Heart right ventricle (tissue), 16 donors: ENCODE results near the gene FAM217B. TPM values are rescaled to one million over a fixed set of nuclear protein-coding genes. Genes with fewer than 3 reads are reported as not detected.
A peak's percentile ranks its signal among the peaks of the same experiment; 100 is the strongest.

Experiments used
- ATAC-seq, 8 donors: fragments of 200-7000 bp; cut with Tn5 transposase; one replicate each; pipeline ENCODE4 v1.9.1; 2020; ENCODE audit warnings: mild to moderate bottlenecking in 8 of 8, moderate library complexity in 8 of 8, moderate number of reproducible peaks in 1 of 8
- DNase-seq, 2 donors: peaks; one replicate each; pipeline ENCODE4 v3.0.0-alpha.2; 2020
- H3K27ac ChIP-seq, 10 donors: fragments of 200-600 bp; sonication (generic) in 2 of 10; one replicate each; pipeline versions ENCODE4 v1.5.0 to v1.8.0; 2020 to 2022; ENCODE audit warnings: mild to moderate bottlenecking in 3 of 10
- H3K27me3 ChIP-seq, 7 donors: fragments of 200-600 bp; one replicate each; pipeline ENCODE4 v1.8.0; 2021 to 2022; ENCODE audit warnings: mild to moderate bottlenecking in 2 of 7
- H3K36me3 ChIP-seq, 9 donors: fragments of 200-600 bp; sonication (generic) in 1 of 9; one replicate each; pipeline versions ENCODE4 v1.5.0 to v1.8.0; 2020 to 2022; ENCODE audit warnings: mild to moderate bottlenecking in 2 of 9
- H3K4me1 ChIP-seq, 9 donors: fragments of 200-600 bp; sonication (generic) in 1 of 9; one replicate each; pipeline versions ENCODE4 v1.5.0 to v1.8.0; 2020 to 2022; ENCODE audit warnings: mild to moderate bottlenecking in 4 of 9
- H3K4me3 ChIP-seq, 10 donors: fragments of 200-600 bp; sonication (generic) in 2 of 10; one replicate each; pipeline versions ENCODE4 v1.5.0 to v1.8.0; 2020 to 2022; ENCODE audit warnings: mild to moderate bottlenecking in 7 of 10, moderate library complexity in 2 of 10
- H3K9me3 ChIP-seq, 11 donors: fragments of 200-600 bp in 10 of 11; sonication (generic) in 2 of 11; one replicate each; pipeline versions ENCODE4 v1.5.0 to v1.8.0; 2013 to 2022; ENCODE audit warnings: mild to moderate bottlenecking in 2 of 11, control low read depth in 1 of 11, moderate library complexity in 1 of 11
- WGBS, 2 donors: extraction: QIAGEN DNeasy Blood & Tissue Kit; methylation state at CpG; one replicate each; pipeline ENCODE4 v1.1.7; 2013; ENCODE audit warnings: inconsistent platforms in 1 of 2; 5-methylcytosine and 5-hydroxymethylcytosine counted together
- intact Hi-C, 10 donors: fragments of 100-400 bp; cut with DNase I; formaldehyde crosslinking; loops; one replicate each; pipeline versions ENCODE4 v1.11.1 to v1.14.2; 2022
- polyA plus RNA-seq, 2 donors: library from polyadenylated mRNA; stranded (reverse); fragments of 200-250 nt; gene quantifications; one replicate each; pipeline ENCODE4 v1.2.3, GENCODE V29; 2013
- total RNA-seq, 10 donors: library from RNA; stranded (reverse); fragmentation: NEBNext Ultra II Directional in 3 of 10; extraction: Animal tissue kit (Norgen Biotek cat#: 25700) in 3 of 10; gene quantifications; one replicate each; pipeline versions ENCODE4 v1.2.1 to v1.2.4, GENCODE V29; 2021 to 2023
- TF ChIP-seq, protein P1 (sequence below), 9 donors: fragments of 200-600 bp; sonication (generic) in 2 of 9; IDR thresholded peaks; one replicate each; pipeline versions ENCODE4 v1.5.0 to v1.8.0; 2021 to 2022; ENCODE audit warnings: antibody characterized with exemption in 9 of 9, mild to moderate bottlenecking in 5 of 9, moderate library complexity in 1 of 9
- donor health status: Arrhythmogenic right ventricular cardiomyopathy.
- donor health status: ischemic (EF 13 %, LVEDD 7.1; RV severe dilation, severe dysfunction).
- donor health status: healthy with polysubstance abuse.
- donor health status: DM: no; HTN: yes; CAD: no.
- donor health status: DM: no; HTN: no; CAD: no.
- donor health status: ischemic (EF 25% LVEDD 6.9; RV normal size, moderate dysfunction).
- donor health status: ischemic (EF 25% LVEDD 5.7; RV mildly dilated, moderate dysfunction).
- donor health status: healthy.
- donor health status: DM: yes; HTN: yes; CAD: no.
- donor health status: Ischemic cardiomyopathy.
- donor health status: ischemic (EF 35%, LVEDD 5.7; RV mildly dilated, moderate dysfunction).
- donor health status: nonischemic (EF 11% LVEDD 7.7; RV severe dilation, severe dysfunction).
- donor health status: DM: yes; HTN: yes; CAD: no.
- donor health status: PGD.
- donor health status: ischemic (EF 29% LVEDD 5.4; RV normal size, mild dysfunction).
- donor health status: nonischemic (EF 23%, LVEDD 6.1; RV moderate dilation, normal function).

FAM217B gene
- total and polyA plus RNA-seq, 12 donors = 2.4 to 38.3 (median 27.2) TPM

DNA sequence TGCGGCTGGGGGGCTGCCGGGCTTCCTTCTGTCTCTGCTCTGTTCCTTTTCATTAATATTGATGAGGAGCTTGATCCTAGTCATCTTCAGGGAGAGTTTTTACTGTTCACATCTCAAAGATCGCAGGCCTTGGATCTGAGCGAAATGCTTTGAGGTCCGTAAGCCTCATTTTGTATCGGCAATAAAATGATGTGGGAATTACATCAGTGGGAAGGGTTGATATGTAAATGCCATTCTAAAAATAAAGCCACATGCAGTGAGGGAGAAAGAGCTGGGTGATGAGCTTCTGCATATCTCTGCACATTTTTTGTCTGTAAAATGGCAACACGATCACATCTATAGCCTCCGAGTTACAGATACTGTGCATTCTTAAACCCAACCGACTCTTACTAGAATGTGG is 42.9 kb downstream of the FAM217B start:
- TF ChIP-seq, protein P1, sequence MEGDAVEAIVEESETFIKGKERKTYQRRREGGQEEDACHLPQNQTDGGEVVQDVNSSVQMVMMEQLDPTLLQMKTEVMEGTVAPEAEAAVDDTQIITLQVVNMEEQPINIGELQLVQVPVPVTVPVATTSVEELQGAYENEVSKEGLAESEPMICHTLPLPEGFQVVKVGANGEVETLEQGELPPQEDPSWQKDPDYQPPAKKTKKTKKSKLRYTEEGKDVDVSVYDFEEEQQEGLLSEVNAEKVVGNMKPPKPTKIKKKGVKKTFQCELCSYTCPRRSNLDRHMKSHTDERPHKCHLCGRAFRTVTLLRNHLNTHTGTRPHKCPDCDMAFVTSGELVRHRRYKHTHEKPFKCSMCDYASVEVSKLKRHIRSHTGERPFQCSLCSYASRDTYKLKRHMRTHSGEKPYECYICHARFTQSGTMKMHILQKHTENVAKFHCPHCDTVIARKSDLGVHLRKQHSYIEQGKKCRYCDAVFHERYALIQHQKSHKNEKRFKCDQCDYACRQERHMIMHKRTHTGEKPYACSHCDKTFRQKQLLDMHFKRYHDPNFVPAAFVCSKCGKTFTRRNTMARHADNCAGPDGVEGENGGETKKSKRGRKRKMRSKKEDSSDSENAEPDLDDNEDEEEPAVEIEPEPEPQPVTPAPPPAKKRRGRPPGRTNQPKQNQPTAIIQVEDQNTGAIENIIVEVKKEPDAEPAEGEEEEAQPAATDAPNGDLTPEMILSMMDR (IDR thresholded peaks at IDR 0.05) = no peak
- peaks cover 0 to 8% (median 0%) of the 10 kb centered on the region in 11 donors for H3K9me3 ChIP-seq
- H3K36me3 ChIP-seq = no peaks in the 10 kb centered on the region
- DNase-seq (no peak), ATAC-seq (no peak)
- WGBS, 2 donors = 79 to 80% methylated on average over 9 of the region's 9 CpGs
- no peaks in the 10 kb centered on the region for H3K27me3 ChIP-seq
- intact Hi-C loops = loop anchor here in 1 of 10 donors (10.0 kb wide), 1 partner anchor 72 kb away; no protein-coding TSS in a partner anchor
- H3K4me1 ChIP-seq = peaks cover 0 to 18% (median 0%) of the 10 kb centered on the region in 9 donors
- no peak overlapping the region for H3K27ac ChIP-seq
- H3K4me3 ChIP-seq = no peak overlapping the region

DNA sequence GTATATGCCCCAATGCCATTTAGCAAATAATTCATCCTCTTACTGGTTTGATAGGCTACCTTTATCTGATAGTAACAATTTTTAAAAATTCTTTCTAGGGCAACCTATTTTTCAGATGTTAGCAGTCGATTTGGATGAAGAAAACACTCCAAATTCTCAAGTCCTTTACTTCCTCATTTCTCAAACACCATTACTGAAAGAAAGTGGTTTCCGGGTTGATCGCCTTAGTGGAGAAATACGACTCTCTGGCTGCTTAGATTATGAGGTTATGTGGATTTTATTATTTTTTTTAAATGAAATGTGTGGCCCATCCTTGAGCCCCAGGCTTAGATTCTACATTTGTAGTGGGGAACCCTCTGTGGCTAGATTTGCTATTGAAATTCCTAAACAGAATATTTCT is 44.4 kb downstream of the FAM217B start:
- TF ChIP-seq, protein P1 (IDR thresholded peaks at IDR 0.05) = no peak
- H3K27ac ChIP-seq = peak overlapping the region in 1 of 10 donors; percentile 59
- ATAC-seq = no peak
- no peak overlapping the region for H3K4me3 ChIP-seq
- no peaks in the 10 kb centered on the region for H3K36me3 ChIP-seq
- H3K9me3 ChIP-seq = peaks cover 0 to 8% (median 0%) of the 10 kb centered on the region in 11 donors
- H3K4me1 ChIP-seq = peaks cover 0 to 24% (median 0%) of the 10 kb centered on the region in 9 donors
- intact Hi-C loops = loop anchor here in 1 of 10 donors (10.0 kb wide), 1 partner anchor 70 kb away; no protein-coding TSS in a partner anchor
- no peaks in the 10 kb centered on the region for H3K27me3 ChIP-seq
- no peak for DNase-seq
- WGBS, 2 donors = 80 to 87% methylated on average over 4 of the region's 4 CpGs

DNA sequence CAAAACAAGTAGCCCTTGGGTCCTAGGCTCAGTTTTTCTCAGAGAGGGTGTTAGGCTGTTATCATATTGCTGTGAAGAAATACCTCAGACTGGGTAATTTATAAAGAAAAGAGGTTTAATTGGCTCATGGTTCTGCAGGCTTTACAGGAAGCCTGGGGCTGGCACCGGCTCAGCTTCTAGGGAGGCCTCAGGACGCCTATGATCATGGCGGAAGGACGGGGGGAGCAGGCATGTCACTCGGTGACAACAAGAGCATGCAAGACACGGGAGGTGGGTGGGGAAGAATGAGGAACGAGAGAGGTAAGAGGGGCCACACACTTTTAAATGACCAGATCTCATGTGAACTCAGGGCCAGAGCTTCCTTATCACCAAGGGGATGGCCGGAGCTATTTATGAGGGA is 45.0 kb downstream of the FAM217B start:
- no peak for DNase-seq
- intact Hi-C loops = loop anchor here in 1 of 10 donors (10.0 kb wide), 1 partner anchor 70 kb away; no protein-coding TSS in a partner anchor
- no peaks in the 10 kb centered on the region for H3K36me3 ChIP-seq
- no peak overlapping the region for H3K4me3 ChIP-seq
- no peaks in the 10 kb centered on the region for H3K27me3 ChIP-seq
- H3K27ac ChIP-seq = peak overlapping the region in 1 of 10 donors; percentile 59
- 82 to 83% methylated on average over 8 of the region's 8 CpGs for WGBS, 2 donors
- H3K4me1 ChIP-seq = peaks cover 0 to 24% (median 0%) of the 10 kb centered on the region in 9 donors
- ATAC-seq = no peak
- H3K9me3 ChIP-seq = peaks cover 0 to 8% (median 0%) of the 10 kb centered on the region in 11 donors
- TF ChIP-seq, protein P1 (IDR thresholded peaks at IDR 0.05) = no peak

DNA sequence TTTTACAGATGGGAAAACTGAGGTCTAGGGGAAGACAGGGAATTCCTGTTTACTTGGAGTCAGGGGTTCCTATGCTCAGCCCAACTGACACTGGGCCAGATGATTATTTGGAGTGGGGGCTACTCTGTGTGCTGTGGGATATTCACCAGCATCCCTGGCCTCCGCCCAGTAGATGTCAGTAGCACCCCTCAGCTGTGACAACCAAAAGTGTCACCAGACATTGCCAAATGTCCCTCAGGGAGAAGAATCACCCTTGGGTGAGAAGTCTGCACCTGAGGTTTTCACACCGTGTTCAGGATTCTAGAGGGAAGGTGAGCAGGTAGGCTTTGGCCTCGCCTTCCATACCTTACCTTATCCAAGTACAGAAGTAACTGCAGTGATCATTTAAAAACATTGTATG is 45.7 kb downstream of the FAM217B start:
- ATAC-seq (peak in 6 of 8 donors; percentile 56 to 79 (median 68)), DNase-seq (peak in 1 of 2 donors; percentile 26)
- H3K9me3 ChIP-seq = peaks cover 0 to 8% (median 0%) of the 10 kb centered on the region in 11 donors
- H3K36me3 ChIP-seq = no peaks in the 10 kb centered on the region
- no peak overlapping the region for H3K27ac ChIP-seq
- no peaks in the 10 kb centered on the region for H3K27me3 ChIP-seq
- peaks cover 0 to 24% (median 0%) of the 10 kb centered on the region in 9 donors for H3K4me1 ChIP-seq
- TF ChIP-seq, protein P1 (IDR thresholded peaks at IDR 0.05) = peak in 8 of 9 donors; percentile 11 to 45 (median 30)
- no peak overlapping the region for H3K4me3 ChIP-seq
- intact Hi-C loops = loop anchor here in 1 of 10 donors (10.0 kb wide), 1 partner anchor 69 kb away; no protein-coding TSS in a partner anchor
- WGBS, 2 donors = 60 to 72% methylated on average over 3 of the region's 3 CpGs
